Measurements from ENCODE around the gene CNPY3.
"Not testable (repeated sequence)": the region's sequence is repeated elsewhere in the genome, so short reads cannot be mapped to it uniquely, and the experiment has no call there.

The CNPY3 gene

GRCh38 chr6:42899871-42900270 lies 29.4 kb upstream of the CNPY3 start:
- Histone ChIP-seq H3K36me3 (ENCODE audit: control insufficient read depth, insufficient read depth, low read length) (no peaks in the 10 kb centered on the region), H3K27ac (no peak overlapping the region), H3K4me2 (ENCODE audit: low read length) (no peak overlapping the region), H2AFZ (no peak overlapping the region), H3K9ac (no peak overlapping the region), H3K4me1 (peaks cover 6% of the 10 kb centered on the region), H3K4me3 (ENCODE audit: low read depth, low read length) (no peak overlapping the region), H3K9me3 (ENCODE audit: control insufficient read depth, low read length) (no peaks in the 10 kb centered on the region), H3K27me3 (ENCODE audit: control insufficient read depth, insufficient read depth, low read length) (no peaks in the 10 kb centered on the region), H3K79me2 (no peaks in the 10 kb centered on the region)
- TF ChIP-seq CTCF (IDR thresholded peaks at IDR 0.05): no peak

GRCh38 chr6:42901538-42901957 lies 27.7 kb upstream of the CNPY3 start:
- H3K27ac ChIP-seq: no peak overlapping the region
- H3K79me2 ChIP-seq: no peaks in the 10 kb centered on the region
- H3K36me3 ChIP-seq (ENCODE audit: control insufficient read depth, insufficient read depth, low read length): no peaks in the 10 kb centered on the region
- H3K9me3 ChIP-seq (ENCODE audit: control insufficient read depth, low read length): no peaks in the 10 kb centered on the region
- peaks cover 6% of the 10 kb centered on the region for H3K4me1 ChIP-seq
- H3K9ac ChIP-seq: no peak overlapping the region
- no peaks in the 10 kb centered on the region for H3K27me3 ChIP-seq (ENCODE audit: control insufficient read depth, insufficient read depth, low read length)
- no peak overlapping the region for H3K4me2 ChIP-seq (ENCODE audit: low read length)
- peak; percentile 97 for TF ChIP-seq CTCF (IDR thresholded peaks at IDR 0.05)
- peak overlapping the region; percentile 68 for H2AFZ ChIP-seq
- H3K4me3 ChIP-seq (ENCODE audit: low read depth, low read length): no peak overlapping the region

GRCh38 chr6:42902429-42903263 lies 26.6 kb upstream of the CNPY3 start:
- H3K36me3 ChIP-seq (ENCODE audit: control insufficient read depth, insufficient read depth, low read length); H3K27me3 ChIP-seq (ENCODE audit: control insufficient read depth, insufficient read depth, low read length); H3K4me2 ChIP-seq (ENCODE audit: low read length); H3K27ac ChIP-seq; H3K4me1 ChIP-seq; H3K79me2 ChIP-seq; H3K4me3 ChIP-seq (ENCODE audit: low read depth, low read length); H3K9me3 ChIP-seq (ENCODE audit: control insufficient read depth, low read length); H3K9ac ChIP-seq: not testable (repeated sequence)
- H2AFZ ChIP-seq: peak overlapping the region; percentile 6

GRCh38 chr6:42904467-42904866 lies 24.8 kb upstream of the CNPY3 start:
- Histone ChIP-seq H3K4me1 (peaks cover 4% of the 10 kb centered on the region), H2AFZ (no peak overlapping the region), H3K79me2 (no peaks in the 10 kb centered on the region), H3K36me3 (ENCODE audit: control insufficient read depth, insufficient read depth, low read length) (no peaks in the 10 kb centered on the region), H3K9me3 (ENCODE audit: control insufficient read depth, low read length) (no peaks in the 10 kb centered on the region), H3K4me2 (ENCODE audit: low read length) (no peak overlapping the region), H3K27ac (no peak overlapping the region), H3K27me3 (ENCODE audit: control insufficient read depth, insufficient read depth, low read length) (no peaks in the 10 kb centered on the region), H3K9ac (no peak overlapping the region), H3K4me3 (ENCODE audit: low read depth, low read length) (no peak overlapping the region)
- no peak for TF ChIP-seq CTCF (IDR thresholded peaks at IDR 0.05)

GRCh38 chr6:42907336-42907735 lies 21.9 kb upstream of the CNPY3 start:
- no peak overlapping the region for H3K27ac ChIP-seq
- H3K4me3 ChIP-seq (ENCODE audit: low read depth, low read length): no peak overlapping the region
- H3K27me3 ChIP-seq (ENCODE audit: control insufficient read depth, insufficient read depth, low read length): no peaks in the 10 kb centered on the region
- no peak for TF ChIP-seq CTCF (IDR thresholded peaks at IDR 0.05)
- no peak overlapping the region for H3K4me2 ChIP-seq (ENCODE audit: low read length)
- H3K36me3 ChIP-seq (ENCODE audit: control insufficient read depth, insufficient read depth, low read length): no peaks in the 10 kb centered on the region
- peak overlapping the region; percentile 22 for H2AFZ ChIP-seq
- H3K9ac ChIP-seq: no peak overlapping the region
- no peaks in the 10 kb centered on the region for H3K4me1 ChIP-seq
- H3K79me2 ChIP-seq: no peaks in the 10 kb centered on the region
- no peaks in the 10 kb centered on the region for H3K9me3 ChIP-seq (ENCODE audit: control insufficient read depth, low read length)

All from parathyroid adenoma (tissue), 2 donors.